HG03354 (cell line): ENCODE measurements around the gene OBP2B.

ENCODE experiments used
- ATAC-seq: cut with Tn5 transposase; IDR thresholded peaks from one replicate; pipeline ENCODE4 v1.9.1; 2021; ENCODE audit warnings: mild to moderate bottlenecking; ENCODE audit not compliant: unreplicated experiment, poor library complexity, severe bottlenecking

OBP2B gene

GRCh38 chr9:133204993-133205336, 4.1 kb downstream of the OBP2B start:
- ATAC-seq: no peak

- no peak for ATAC-seq
These were observed 4.6 kb downstream of the OBP2B start for GRCh38 chr9:133204335-133204992.

DNA sequence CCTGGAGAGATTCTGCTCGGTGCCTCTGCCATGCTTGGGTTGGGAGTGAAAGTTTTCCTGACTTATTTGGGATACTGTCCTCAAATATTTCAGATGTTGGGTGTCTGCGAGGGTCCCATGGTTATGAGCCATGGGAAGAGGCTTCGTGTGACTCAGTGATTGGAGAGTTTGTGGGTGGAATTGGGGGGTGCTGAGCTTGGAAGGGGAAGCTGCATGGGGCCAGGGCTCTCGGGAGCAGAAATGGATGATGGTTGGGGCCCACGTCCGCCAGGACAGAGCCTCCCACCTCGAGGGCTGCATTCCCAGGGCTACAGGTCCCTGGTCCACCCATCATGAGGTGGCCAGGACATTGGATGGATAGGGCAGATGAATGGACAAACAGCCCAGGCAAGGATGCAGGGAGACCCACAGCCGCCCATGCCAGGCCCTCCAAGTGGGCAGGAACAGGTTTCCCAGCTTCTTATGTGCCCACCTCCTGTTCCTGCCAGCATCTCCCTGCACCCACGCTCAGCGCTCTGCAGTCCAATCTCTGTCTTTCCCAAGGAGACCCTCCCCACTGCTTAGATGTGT, 5.5 kb downstream of the OBP2B start:
- ATAC-seq: no peak

DNA sequence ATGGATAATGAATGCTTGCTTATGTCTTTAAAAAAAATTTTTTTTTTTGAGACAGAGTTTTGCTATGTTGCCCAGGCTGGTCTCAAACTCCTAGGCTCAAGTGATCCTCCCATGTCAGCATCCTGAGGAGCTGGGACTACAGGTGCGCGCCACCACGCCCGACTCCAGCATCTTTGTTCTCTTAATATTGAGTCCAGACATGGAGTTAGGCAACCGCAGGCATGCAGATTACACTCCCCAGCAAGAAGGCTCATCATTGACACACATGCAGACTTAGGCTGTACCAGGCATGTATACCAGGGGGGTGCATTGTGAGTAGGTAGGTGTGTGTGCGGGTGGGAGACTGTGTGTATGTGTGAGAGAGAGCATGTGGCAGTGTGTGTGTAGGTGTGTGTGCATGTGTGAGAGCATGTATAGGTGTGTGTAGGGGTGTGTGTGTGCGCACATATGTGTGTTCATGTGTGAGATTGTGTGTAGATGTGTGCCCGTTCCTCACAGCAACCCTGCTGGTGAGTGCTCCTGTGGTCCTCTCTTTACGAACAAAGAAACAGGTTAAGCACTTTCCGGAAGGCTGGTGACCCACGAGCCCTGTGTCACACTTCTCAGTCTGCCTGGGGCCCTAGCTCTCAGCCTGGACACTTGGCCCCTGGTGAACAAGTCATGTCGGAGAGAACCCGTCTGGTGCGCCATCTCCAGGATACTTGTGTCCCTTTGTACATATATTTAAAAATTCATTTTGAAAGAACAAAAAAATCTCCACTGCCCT, 6.2 kb downstream of the OBP2B start:
- ATAC-seq: no peak

DNA sequence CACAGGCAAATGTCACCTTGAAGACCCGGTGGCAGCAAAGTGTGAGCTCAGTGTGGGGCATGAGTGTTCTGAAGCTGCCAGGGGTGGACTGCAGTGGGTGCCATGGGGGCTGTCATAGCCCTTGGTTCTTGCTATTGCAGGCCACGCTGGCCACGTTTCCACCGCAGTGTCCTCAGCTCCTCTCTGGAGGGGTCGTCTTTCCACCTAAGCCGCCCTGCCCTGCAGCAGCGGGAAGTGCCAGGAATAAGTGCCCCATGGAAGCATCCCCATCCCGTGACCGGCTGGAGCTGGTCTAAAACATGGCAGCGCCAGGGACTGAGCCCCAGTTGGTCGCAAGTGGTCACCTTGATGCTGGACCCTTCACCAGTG, 6.9 kb downstream of the OBP2B start:
- no peak for ATAC-seq

GRCh38 chr9:133201424-133202144, 7.5 kb downstream of the OBP2B start:
- ATAC-seq: no peak

DNA sequence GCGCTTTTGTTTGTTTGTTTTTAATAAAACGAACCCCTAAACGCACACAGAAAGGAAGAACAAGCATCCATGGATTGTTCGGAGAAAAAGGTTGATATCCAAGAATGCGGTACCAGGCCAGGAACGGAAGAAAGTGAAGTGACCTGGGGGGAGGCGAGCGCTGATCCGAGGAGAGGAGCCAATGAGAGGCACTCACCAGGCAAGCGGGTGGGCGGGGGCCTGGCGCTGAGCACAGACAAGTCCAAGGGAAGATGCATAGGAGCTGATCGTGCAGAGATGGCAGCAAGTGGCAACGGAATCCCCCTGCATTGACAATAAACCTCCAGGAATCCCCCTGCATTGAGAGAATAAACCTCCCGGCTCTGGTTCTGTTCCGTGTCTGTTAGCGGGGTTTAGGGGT, 8.4 kb downstream of the OBP2B start:
- no peak for ATAC-seq

DNA sequence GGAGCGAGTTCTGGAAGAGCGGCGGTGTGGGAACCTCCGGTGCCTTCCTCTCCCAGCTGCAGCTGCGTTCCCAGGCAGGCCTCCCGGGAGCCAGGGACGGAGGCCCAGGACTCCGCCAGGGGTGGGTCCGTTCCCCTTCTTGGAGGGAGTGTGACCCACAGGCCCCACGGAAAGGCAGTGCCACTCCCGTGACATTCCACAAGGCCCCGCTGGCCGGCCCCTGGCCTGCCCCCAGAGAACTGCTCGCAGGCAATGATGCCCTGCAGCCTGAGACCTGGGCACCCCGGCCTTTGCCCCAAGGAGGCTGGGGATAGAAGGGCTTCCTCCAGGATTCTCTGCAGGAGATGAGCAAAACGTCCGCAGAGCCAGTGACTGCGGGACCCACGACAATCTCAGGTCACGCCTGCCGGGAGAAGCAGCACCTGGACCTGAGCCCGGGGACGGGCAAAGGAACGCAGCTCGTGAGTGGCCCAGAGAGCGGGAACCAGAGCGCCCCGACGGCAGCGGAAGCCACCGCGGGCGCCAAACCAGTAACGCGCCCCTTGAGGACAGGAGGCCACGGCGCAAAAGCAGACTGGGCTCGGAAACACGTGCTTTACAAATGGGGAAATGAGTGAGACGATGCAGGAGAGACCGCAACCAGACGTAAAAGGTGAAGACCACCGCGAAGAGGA, 9.3 kb downstream of the OBP2B start:
- no peak for ATAC-seq

- no peak for ATAC-seq
These were observed 14.0 kb downstream of the OBP2B start for GRCh38 chr9:133195029-133195428.

DNA sequence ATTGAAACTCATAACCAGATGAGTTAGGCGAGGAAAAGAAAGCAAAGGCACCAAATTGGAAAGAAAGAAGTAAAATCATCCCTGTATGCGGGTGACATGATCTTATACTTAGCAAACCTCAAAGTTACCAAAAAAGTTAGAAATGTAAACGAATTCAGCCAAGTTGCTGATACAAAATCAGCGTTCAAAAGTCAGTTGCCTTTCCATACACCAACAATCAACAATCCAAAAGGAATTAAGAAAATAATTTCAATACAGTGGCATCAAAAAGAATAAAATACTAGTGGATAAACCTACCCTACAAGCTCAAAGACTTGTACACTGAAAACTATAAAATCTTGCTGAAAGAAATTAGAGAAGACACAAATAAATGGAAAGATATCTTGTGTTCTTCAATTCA, 14.5 kb downstream of the OBP2B start:
- no peak for ATAC-seq

- ATAC-seq: no peak
These were observed 17.1 kb downstream of the OBP2B start for GRCh38 chr9:133191989-133192388.

DNA sequence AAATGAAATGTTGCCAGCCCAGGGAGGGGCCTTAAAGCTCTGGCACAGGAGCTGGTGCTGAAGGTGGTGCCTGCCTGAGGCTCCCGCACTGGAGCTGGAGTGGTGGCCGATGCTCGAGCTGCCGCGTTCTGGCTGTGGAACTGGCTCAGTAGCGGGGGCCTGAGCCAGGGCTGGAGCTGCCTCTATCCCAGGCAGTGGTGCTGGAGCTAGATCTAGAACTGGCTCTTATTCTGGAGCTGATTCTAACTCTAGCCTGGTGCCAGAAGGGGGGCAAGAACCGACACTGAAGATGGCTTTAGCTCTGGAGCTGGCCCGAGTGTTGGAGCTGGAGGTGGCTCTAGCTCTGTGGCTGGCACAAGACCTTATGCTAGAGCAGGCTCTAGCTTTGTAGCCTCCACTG, 19.2 kb downstream of the OBP2B start:
- no peak for ATAC-seq

DNA sequence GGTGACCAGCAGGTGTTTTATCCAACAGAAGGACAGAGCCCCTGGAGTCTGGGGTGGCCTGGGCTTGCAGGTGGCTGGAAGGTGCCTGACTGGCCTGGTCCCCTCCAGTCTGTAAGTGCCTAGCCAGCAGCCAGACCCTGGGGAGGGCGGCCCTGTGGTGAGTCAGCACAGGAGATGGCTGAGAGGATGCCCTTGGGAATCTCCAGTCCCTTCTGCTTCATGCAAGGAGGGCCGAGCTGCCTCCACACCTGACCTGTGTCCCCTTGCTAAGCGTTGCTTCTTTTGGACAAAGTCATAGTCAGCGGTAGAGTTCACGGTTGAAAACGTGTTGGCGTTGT, 20.2 kb downstream of the OBP2B start:
- no peak for ATAC-seq

GRCh38 chr9:133188006-133188842, 20.8 kb downstream of the OBP2B start:
- no peak for ATAC-seq

- ATAC-seq: no peak
These were observed 21.5 kb downstream of the OBP2B start for GRCh38 chr9:133187561-133188005.

DNA sequence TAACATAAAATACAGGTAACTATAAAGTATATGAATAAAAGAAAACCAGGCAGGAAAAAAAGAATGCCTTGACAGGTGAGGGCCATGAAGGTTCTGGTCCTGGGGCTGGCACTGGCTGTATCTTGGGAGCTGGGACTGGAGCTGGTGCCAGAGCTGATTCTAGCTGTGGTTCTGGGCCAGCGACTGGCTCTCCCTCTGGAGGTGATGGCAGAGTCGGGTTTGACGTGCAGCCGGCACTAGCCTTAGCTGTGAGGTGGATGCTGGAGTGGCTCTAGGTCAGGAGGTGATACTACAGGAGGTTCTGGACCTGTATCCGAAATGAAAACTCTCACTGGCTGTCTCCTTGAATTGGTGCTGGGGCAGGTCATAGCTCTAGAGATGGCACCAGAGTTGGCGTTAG, 22.3 kb downstream of the OBP2B start:
- no peak for ATAC-seq

DNA sequence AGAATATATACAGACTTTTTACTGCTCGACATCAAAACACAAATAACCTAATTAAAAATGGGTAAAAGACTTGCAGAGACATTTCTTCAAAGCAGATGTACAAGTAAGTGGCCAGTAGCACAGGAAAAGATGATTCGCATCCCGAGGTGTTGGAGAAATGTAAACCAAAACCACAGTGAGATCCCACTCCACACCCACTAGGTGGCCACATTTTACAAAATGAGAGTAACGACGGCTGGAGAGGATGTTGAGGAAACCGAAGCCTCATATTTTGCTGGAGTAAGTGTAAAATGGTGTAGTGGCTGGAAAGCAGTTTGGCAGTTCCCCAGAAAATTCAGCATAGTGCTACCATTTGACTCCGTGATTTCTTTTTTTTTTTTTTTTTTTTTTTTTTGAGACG, 24.1 kb downstream of the OBP2B start:
- ATAC-seq: no peak

- ATAC-seq: no peak
These were observed 26.9 kb downstream of the OBP2B start for GRCh38 chr9:133182151-133182550.

GRCh38 chr9:133181561-133181960, 27.5 kb downstream of the OBP2B start:
- no peak for ATAC-seq
